ENCODE results near the gene ARSI.
A peak's percentile ranks its signal among the peaks of the same experiment; 100 is the strongest.
"Not testable (repeated sequence)": the region's sequence is repeated elsewhere in the genome, so short reads cannot be mapped to it uniquely, and the experiment has no call there.

Gene ARSI

DNA sequence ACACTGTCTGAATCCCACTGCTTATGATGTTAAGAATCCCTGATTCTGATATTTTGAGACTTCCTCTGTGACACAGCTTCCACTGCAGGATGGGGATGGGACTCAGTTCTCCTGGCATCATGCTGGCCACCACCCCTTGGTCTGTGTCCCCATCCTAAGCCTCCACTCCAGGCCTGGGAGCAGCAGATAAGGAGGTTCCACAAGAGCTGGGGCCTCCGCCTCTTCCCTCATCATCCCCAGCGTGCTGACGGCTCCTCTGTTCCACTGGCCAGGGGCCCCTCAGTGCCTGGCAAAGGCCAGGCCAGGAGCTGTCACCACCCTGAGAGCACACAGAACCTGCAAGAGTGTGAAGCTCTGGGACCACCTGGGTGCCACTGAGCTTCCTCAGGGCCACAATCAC, 53.8 kb downstream of the ARSI start:
- Histone ChIP-seq H3K4me2 (ENCODE audit: insufficient read depth, low read length, poor library complexity, severe bottlenecking) (no peak overlapping the region), H2BK15ac (ENCODE audit: low read length) (peak overlapping the region; percentile 1), H2BK5ac (ENCODE audit: low read length) (no peak overlapping the region), H3K79me1 (ENCODE audit: low read depth, low read length) (no peaks in the 10 kb centered on the region), H3K27me3 (ENCODE audit: control insufficient read depth in 3 of 3, insufficient read depth in 3 of 3, low read depth in 1 of 3, low read length in 3 of 3) (no peaks in the 10 kb centered on the region), H2BK12ac (ENCODE audit: low read length) (no peak overlapping the region), H3K4me1 (ENCODE audit: control insufficient read depth in 2 of 2, insufficient read depth in 1 of 2, low read depth in 1 of 2, low read length in 2 of 2) (peaks cover 12 to 14% of the 10 kb centered on the region in 2 donors), H3K27ac (replicated peaks; ENCODE audit: low read length) (no peak overlapping the region), H3K4me3 (ENCODE audit: low read length in 2 of 2) (no peak overlapping the region), H3K36me3 (replicated peaks in 1 of 2; ENCODE audit: control insufficient read depth in 2 of 2, insufficient read depth in 2 of 2, low read length in 2 of 2) (no peaks in the 10 kb centered on the region), H2AK5ac (ENCODE audit: low read depth, low read length) (peak overlapping the region; percentile 66), H3K14ac (ENCODE audit: low read length) (no peak overlapping the region), H4K91ac (ENCODE audit: low read depth, low read length, poor library complexity) (no peak overlapping the region), H3K4ac (ENCODE audit: low read length) (no peak overlapping the region), H3K23ac (ENCODE audit: low read depth, low read length, poor library complexity) (peak overlapping the region; percentile 5), H3K18ac (ENCODE audit: low read length) (peak overlapping the region; percentile 89), H3K9me3 (replicated peaks in 1 of 2; ENCODE audit: control insufficient read depth in 2 of 2, insufficient read depth in 1 of 2, low read depth in 1 of 2, low read length in 2 of 2) (no peaks in the 10 kb centered on the region), H2BK120ac (ENCODE audit: low read depth, low read length) (no peak overlapping the region), H2AFZ (ENCODE audit: low read length) (no peak overlapping the region), H3K9ac (ENCODE audit: low read depth, low read length, poor library complexity) (no peak overlapping the region), H4K8ac (ENCODE audit: low read depth, low read length) (peak overlapping the region; percentile 6)
- WGBS, 2 donors (ENCODE audit: extremely low coverage in 2 of 2, insufficient read length in 2 of 2, insufficient replicate concordance in 1 of 2), result no CpG with 5 or more reads among the region's 3 CpGs
- no peak for DNase-seq (ENCODE audit: low spot score)

DNA sequence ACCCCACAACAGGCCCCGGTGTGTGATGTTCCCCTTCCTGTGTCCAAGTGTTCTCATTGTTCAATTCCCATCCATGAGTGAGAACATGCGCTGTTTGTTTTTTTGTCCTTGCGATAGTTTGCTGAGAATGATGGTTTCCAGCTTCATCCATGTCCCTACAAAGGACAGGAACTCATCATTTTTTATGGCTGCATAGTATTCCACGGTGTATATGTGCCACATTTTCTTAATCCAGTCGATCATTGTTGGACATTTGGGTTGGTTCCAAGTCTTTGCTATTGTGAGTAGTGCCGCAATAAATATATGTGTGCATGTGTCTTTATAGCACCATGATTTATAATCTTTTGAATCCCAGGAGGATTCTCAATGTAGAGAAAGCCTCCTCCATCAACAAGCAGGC, 54.2 kb downstream of the ARSI start:
- H2AK5ac ChIP-seq (ENCODE audit: low read depth, low read length); H2BK15ac ChIP-seq (ENCODE audit: low read length); H3K9ac ChIP-seq (ENCODE audit: low read depth, low read length, poor library complexity); DNase-seq (ENCODE audit: low spot score); H2BK12ac ChIP-seq (ENCODE audit: low read length); H3K4me2 ChIP-seq (ENCODE audit: insufficient read depth, low read length, poor library complexity, severe bottlenecking); H3K9me3 ChIP-seq (replicated peaks in 1 of 2; ENCODE audit: control insufficient read depth in 2 of 2, insufficient read depth in 1 of 2, low read depth in 1 of 2, low read length in 2 of 2); H2BK120ac ChIP-seq (ENCODE audit: low read depth, low read length); H3K27me3 ChIP-seq (ENCODE audit: control insufficient read depth in 3 of 3, insufficient read depth in 3 of 3, low read depth in 1 of 3, low read length in 3 of 3); H2BK5ac ChIP-seq (ENCODE audit: low read length); H3K4ac ChIP-seq (ENCODE audit: low read length); H3K18ac ChIP-seq (ENCODE audit: low read length); H3K4me3 ChIP-seq (ENCODE audit: low read length in 2 of 2); H3K27ac ChIP-seq (replicated peaks; ENCODE audit: low read length); H3K36me3 ChIP-seq (replicated peaks in 1 of 2; ENCODE audit: control insufficient read depth in 2 of 2, insufficient read depth in 2 of 2, low read length in 2 of 2); H3K79me1 ChIP-seq (ENCODE audit: low read depth, low read length); H3K14ac ChIP-seq (ENCODE audit: low read length); H4K91ac ChIP-seq (ENCODE audit: low read depth, low read length, poor library complexity); H2AFZ ChIP-seq (ENCODE audit: low read length); H4K8ac ChIP-seq (ENCODE audit: low read depth, low read length); H3K23ac ChIP-seq (ENCODE audit: low read depth, low read length, poor library complexity): not testable (repeated sequence)
- peaks cover 12 to 16% of the 10 kb centered on the region in 2 donors for H3K4me1 ChIP-seq (ENCODE audit: control insufficient read depth in 2 of 2, insufficient read depth in 1 of 2, low read depth in 1 of 2, low read length in 2 of 2)
- WGBS, 2 donors (ENCODE audit: extremely low coverage in 2 of 2, insufficient read length in 2 of 2, insufficient replicate concordance in 1 of 2), result no CpG with 5 or more reads among the region's 6 CpGs

DNA sequence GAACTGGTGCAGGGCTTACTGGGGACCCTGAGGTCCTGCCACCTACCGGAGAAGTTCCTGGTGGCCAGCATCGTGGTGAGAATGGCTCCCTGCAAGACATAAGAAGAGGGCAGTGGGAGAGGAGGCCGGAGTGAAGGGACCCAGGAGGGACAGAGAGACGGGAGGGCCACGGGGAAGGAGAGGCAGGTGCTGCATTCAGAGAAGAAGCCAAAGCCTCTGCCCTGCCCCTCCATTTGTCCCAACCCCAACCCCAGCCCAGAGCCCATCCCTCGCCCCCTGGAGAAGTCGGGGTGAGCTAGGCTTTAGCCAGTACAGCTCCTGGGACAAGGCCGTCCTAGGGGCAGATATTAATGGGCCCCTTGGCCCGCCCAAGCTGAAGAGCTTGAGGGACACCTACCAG, 55.0 kb downstream of the ARSI start:
- no peak overlapping the region for H2BK5ac ChIP-seq (ENCODE audit: low read length)
- no peak overlapping the region for H2BK120ac ChIP-seq (ENCODE audit: low read depth, low read length)
- no peak overlapping the region for H3K23ac ChIP-seq (ENCODE audit: low read depth, low read length, poor library complexity)
- peak overlapping the region; percentile 31 for H3K14ac ChIP-seq (ENCODE audit: low read length)
- no peak overlapping the region for H3K4me2 ChIP-seq (ENCODE audit: insufficient read depth, low read length, poor library complexity, severe bottlenecking)
- WGBS, 2 donors (ENCODE audit: extremely low coverage in 2 of 2, insufficient read length in 2 of 2, insufficient replicate concordance in 1 of 2), result no CpG with 5 or more reads among the region's 9 CpGs
- H3K27ac ChIP-seq (replicated peaks; ENCODE audit: low read length), result no peak overlapping the region
- no peak overlapping the region for H3K9ac ChIP-seq (ENCODE audit: low read depth, low read length, poor library complexity)
- H3K4me1 ChIP-seq (ENCODE audit: control insufficient read depth in 2 of 2, insufficient read depth in 1 of 2, low read depth in 1 of 2, low read length in 2 of 2), result peaks cover 11 to 22% of the 10 kb centered on the region in 2 donors
- no peak overlapping the region for H4K91ac ChIP-seq (ENCODE audit: low read depth, low read length, poor library complexity)
- H3K27me3 ChIP-seq (ENCODE audit: control insufficient read depth in 3 of 3, insufficient read depth in 3 of 3, low read depth in 1 of 3, low read length in 3 of 3), result no peaks in the 10 kb centered on the region
- no peak overlapping the region for H3K4me3 ChIP-seq (ENCODE audit: low read length in 2 of 2)
- H2BK15ac ChIP-seq (ENCODE audit: low read length), result no peak overlapping the region
- H4K8ac ChIP-seq (ENCODE audit: low read depth, low read length), result no peak overlapping the region
- H2BK12ac ChIP-seq (ENCODE audit: low read length), result no peak overlapping the region
- no peak for DNase-seq (ENCODE audit: low spot score)
- H3K9me3 ChIP-seq (replicated peaks in 1 of 2; ENCODE audit: control insufficient read depth in 2 of 2, insufficient read depth in 1 of 2, low read depth in 1 of 2, low read length in 2 of 2), result no peaks in the 10 kb centered on the region
- no peaks in the 10 kb centered on the region for H3K79me1 ChIP-seq (ENCODE audit: low read depth, low read length)
- H3K18ac ChIP-seq (ENCODE audit: low read length), result peak overlapping the region; percentile 33
- H3K4ac ChIP-seq (ENCODE audit: low read length), result no peak overlapping the region
- H3K36me3 ChIP-seq (replicated peaks in 1 of 2; ENCODE audit: control insufficient read depth in 2 of 2, insufficient read depth in 2 of 2, low read length in 2 of 2), result no peaks in the 10 kb centered on the region
- peak overlapping the region; percentile 72 for H2AK5ac ChIP-seq (ENCODE audit: low read depth, low read length)
- H2AFZ ChIP-seq (ENCODE audit: low read length), result no peak overlapping the region

DNA sequence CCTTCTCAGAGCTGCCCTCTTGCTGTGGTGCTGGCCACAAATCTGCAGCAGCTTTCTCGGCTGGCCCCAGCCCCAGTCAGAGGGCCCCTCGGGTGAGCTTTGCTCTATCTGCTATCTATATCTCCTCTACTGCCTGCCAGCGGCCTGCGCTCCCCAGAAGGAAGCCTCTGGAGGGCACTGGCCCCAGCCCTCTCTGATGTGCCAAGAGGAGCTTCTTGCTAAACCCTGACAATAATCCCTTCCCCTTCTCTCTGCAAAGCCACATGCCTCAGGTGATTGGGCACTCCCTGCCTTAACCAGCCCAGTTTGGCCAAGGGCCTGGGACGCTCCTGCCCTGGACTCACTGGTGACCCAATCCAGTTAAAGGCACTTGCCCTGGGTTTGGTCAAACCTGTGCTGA, 55.9 kb downstream of the ARSI start:
- Histone ChIP-seq H4K91ac (ENCODE audit: low read depth, low read length, poor library complexity) (no peak overlapping the region), H3K9me3 (replicated peaks in 1 of 2; ENCODE audit: control insufficient read depth in 2 of 2, insufficient read depth in 1 of 2, low read depth in 1 of 2, low read length in 2 of 2) (no peaks in the 10 kb centered on the region), H3K4me1 (ENCODE audit: control insufficient read depth in 2 of 2, insufficient read depth in 1 of 2, low read depth in 1 of 2, low read length in 2 of 2) (peaks cover 15 to 28% of the 10 kb centered on the region in 2 donors), H3K79me1 (ENCODE audit: low read depth, low read length) (no peaks in the 10 kb centered on the region), H3K4me2 (ENCODE audit: insufficient read depth, low read length, poor library complexity, severe bottlenecking) (no peak overlapping the region), H2AK5ac (ENCODE audit: low read depth, low read length) (peak overlapping the region; percentile 0), H3K18ac (ENCODE audit: low read length) (peak overlapping the region; percentile 32), H3K9ac (ENCODE audit: low read depth, low read length, poor library complexity) (no peak overlapping the region), H3K14ac (ENCODE audit: low read length) (no peak overlapping the region), H2BK120ac (ENCODE audit: low read depth, low read length) (no peak overlapping the region), H3K4ac (ENCODE audit: low read length) (no peak overlapping the region), H2BK15ac (ENCODE audit: low read length) (peak overlapping the region; percentile 75), H3K27ac (replicated peaks; ENCODE audit: low read length) (no peak overlapping the region), H3K4me3 (ENCODE audit: low read length in 2 of 2) (no peak overlapping the region), H3K36me3 (replicated peaks in 1 of 2; ENCODE audit: control insufficient read depth in 2 of 2, insufficient read depth in 2 of 2, low read length in 2 of 2) (no peaks in the 10 kb centered on the region), H3K23ac (ENCODE audit: low read depth, low read length, poor library complexity) (no peak overlapping the region), H2BK12ac (ENCODE audit: low read length) (no peak overlapping the region), H2AFZ (ENCODE audit: low read length) (no peak overlapping the region), H3K27me3 (ENCODE audit: control insufficient read depth in 3 of 3, insufficient read depth in 3 of 3, low read depth in 1 of 3, low read length in 3 of 3) (no peaks in the 10 kb centered on the region), H2BK5ac (ENCODE audit: low read length) (no peak overlapping the region), H4K8ac (ENCODE audit: low read depth, low read length) (no peak overlapping the region)
- no peak for DNase-seq (ENCODE audit: low spot score)
- no CpG with 5 or more reads among the region's 5 CpGs for WGBS, 2 donors (ENCODE audit: extremely low coverage in 2 of 2, insufficient read length in 2 of 2, insufficient replicate concordance in 1 of 2)

Measured in neuronal stem cell (in vitro differentiated cells).